Endothelial cell of hepatic sinusoid (primary cell): ENCODE data around the gene SLC38A1.

ENCODE experiments used
- in situ Hi-C: cut with HindIII; loops from 2 replicates; pipeline ENCODE4 v1.10.0; 2017; ENCODE audit warnings: low sequenced_read_pairs

The SLC38A1 gene

DNA sequence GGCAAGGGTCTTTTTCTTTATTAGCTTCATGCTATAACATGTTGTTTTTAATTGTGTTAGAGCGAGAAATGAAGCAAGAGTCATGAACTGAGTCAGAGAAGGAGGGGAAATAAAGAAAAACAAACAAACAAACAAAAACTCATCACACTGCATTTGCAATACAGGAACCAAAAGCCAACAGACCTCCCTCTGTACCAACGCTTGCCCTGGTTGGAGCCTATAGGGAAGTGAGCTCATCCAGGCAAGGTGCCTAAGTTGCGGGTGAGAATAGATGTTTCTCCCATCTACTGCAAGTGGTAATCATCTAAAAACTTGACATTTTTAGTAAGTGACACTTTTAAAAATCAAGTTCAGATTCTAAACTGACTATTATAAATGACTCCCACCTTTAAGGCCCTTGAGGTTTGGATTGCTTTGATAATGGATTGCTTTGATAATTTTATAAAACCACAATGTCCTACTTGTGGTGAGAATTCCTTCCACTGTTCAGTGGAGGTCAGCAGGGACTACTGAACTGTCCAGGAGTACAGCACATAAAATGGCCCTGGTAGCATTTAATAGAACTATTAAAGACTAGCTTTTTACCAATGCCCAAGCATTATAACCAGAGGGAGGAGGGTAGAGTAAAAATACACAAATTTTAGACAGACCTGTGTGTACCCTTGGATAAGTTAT lies 31.3 kb downstream of the SLC38A1 start:
- in situ Hi-C loops, result no loop called here

DNA sequence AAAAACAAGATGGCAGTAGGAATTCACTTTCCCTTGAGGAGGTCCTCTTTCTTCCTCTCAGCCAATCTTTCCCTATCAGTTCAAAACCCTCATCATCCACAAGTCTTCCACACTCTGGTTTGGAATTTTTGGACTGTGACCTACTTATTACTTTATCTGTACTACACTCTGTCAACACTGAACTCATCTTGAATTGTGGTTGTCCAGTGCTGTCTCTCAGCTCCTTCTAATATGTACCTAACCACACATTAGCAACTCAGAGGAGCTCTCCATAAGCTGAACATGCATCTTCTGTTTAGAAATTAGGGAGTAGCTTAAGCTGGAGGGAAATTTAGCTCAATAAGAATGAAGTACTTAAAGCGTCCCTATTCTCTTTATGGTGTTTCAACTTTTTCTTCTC lies 34.8 kb downstream of the SLC38A1 start:
- in situ Hi-C loops, result no loop called here

DNA sequence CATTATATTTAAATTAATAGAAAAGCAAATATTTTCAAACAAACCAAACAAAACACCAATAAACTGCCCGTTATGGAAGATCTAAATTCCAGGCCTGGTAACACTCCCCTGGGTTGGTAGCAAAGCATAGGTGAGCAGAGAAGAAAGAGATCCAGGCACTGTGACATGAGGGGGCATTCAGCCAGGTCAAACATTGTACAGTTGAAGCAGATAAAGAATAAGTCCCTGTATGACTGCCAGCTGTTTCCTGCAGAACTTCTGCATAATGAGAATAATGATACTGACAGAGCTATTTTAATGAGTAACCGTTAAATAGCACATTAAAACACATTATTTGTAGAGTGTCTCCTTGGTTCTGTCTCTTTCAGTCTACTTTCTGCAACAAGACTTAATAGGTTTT lies 35.4 kb downstream of the SLC38A1 start:
- in situ Hi-C loops, result no loop called here

DNA sequence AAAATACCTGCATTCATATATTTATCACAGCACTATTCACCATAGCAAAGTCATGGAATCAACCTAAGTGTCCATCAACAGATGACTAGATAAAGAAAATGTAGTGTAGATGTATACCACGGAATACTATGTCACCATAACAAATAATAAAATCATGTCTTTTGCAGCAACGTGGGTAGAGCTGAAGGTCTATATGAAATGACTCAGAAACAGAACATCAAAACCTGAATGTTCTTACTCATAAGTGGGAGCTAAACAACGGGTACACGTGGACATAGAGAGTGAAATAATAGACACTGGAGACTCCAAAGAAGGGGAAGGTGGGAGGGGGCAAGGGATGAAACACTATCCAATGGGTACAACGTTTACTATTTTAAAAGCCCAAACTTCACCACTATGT lies 37.9 kb downstream of the SLC38A1 start:
- in situ Hi-C loops, result no loop called here

DNA sequence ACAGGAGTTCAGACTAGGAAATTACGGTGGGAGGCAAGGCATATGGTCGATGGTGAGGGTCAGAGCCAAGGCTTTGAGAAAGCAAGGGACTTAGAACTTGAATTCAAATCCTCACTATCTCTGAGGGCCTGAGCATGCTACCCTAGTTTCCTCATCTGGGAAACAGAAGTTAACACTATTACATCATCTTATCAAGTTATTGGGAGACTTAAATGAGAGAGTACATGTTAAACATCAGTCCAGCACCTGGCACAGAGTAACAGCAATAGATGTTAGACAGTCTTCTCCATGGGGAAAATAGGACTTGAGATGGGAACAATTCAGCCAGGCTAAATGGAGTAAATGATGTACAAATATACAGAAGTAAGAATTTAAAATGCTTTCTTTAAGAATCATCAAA lies 38.5 kb downstream of the SLC38A1 start:
- in situ Hi-C loops, result no loop called here

DNA sequence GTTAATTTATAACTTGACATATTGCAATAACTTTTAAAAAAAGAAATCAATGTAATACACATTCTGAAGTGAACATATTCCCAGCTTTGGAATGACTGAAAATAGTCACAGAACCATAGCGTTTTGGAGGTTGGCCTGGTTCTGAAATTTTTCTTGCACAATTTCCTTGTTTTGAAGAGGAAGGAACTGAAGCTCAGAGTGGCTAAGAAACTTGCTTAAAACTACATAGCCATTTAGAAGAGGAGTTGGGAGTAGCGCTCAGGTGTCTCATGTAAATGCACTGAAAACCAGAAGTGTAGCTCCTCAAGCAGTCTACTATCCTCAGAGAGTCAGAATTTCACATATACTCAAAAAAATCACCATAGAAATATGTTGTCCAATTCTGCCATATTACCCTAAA lies 41.2 kb downstream of the SLC38A1 start:
- in situ Hi-C loops, result no loop called here

DNA sequence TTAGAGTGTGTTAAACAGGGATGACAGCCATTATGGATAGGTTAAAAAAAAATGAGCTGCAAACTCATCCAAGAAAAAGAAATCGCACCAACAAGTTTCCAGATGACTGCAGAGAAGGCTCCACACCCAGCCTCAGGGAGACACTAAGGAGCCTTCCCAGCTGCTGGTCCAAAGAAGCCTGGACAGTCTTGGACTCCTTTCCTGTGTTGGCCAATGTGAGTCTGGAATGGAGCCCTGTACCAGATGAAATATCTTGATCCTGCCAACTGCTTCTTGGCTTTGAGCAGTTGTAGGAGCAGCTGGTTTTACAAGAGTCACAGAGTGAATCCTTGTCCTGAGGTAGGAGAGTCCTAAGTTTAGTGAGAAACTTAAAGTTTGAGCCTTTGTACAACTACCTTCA lies 44.5 kb downstream of the SLC38A1 start:
- in situ Hi-C loops, result no loop called here

DNA sequence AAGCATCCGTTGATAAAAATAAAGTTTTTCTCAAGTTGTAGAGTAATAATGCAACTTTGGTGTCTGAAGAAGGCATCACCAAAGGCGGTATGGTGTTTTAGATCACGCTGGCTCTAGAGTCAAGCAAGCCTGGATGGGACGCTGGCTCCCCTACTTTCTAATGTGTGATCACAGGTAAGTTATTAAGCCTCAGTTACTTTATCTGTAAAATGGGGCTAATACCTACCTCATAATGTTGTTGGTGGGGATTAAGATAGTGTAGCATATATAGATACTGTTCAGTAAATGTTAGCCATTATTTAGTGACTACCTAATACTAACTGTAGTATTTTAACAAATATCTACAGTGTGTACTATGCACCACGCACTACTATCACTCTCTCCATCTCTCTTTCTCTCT lies 45.8 kb downstream of the SLC38A1 start:
- in situ Hi-C loops, result no loop called here

DNA sequence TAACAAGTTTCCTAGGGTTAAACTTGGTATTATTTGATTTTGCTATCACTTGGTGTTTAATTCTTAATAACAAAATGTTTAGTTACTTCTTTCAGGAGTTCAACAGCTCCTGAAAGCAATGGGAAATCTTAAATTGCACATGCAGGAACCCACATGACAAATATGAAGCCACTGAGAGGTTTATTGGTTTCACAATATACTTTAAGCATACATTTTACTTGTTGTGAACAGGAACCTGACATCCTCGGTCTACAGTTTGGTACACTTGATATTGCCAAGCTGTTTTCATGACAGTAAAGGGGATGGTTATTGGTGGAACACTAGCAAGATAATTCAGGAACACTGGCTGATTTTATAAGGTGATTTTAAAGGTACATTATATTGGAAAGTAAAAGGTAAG lies 46.2 kb downstream of the SLC38A1 start:
- in situ Hi-C loops, result no loop called here

DNA sequence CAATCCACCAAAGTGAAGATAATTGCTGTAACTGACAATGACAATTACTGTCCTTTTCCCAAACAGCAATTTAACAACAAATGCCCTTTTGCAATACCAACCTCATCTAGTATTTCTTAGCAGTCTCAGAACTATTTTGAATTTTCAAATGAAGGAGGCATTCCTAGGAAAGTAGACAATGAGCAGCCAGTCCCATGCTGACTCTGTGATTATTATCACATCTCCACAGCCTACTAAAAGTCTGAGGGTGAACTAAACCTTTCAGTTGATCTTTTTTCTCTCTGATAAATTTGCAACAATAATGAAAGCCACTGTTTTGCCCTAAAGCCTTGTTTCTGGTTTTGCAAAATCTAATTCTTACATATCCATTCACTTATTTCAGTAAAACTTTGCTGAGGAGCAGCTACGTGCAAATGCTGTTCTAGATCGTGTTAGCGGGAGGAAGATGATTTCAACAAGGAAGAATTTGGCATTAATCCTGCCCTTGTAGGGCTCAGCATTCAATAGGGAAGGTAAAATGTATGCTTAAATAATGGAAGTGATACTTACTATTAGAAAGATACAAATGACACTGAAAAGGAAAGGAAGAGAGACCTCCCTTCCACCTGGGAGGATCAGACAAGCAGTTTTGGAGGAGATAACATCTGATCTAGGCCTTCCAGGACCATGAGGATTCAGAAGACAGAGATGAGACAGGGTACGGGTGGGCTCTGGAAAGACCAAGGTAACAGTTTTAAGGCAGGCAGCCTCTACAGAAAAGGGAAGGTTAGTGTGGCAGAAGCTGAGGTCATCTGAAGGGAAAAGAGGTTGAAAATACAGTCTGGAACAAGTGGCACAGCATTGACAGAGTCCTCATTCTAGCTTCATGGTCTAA lies 47.4 kb downstream of the SLC38A1 start:
- in situ Hi-C loops, result no loop called here

DNA sequence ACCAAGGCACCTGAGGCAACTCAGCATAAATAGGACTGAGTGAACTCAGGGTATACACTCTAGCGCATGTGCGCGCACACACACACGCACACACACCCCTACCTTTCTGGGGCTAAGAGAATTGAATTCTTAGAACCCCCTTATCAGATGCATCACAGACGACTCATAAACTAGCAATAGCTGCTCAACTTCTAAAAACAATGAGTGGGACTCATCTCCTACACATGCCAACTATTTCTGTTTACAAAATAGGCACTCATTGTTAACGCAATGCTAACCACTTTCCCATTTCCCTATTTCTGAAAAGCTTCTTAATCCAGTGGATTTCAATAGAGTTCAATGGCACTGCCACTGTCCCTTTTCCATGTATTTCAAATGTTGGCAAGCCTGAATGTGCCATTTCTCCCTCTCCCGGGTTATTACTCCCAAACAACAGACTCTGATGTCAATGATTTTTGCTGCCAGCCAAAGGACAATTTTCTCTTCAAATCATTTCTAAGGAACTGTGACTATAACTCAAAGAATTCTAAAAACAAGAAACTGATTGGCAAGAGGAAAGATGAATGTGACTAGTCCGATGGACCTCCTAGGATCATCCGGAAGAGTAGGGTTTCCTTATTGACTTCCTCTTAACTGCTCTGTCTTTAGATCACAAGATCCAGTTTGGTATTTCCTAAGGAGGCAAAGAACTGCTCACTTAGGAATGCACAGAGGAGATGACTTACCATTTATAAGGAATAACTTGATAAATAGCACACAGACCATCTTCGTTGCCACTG lies 48.8 kb downstream of the SLC38A1 start:
- in situ Hi-C loops, result no loop called here

DNA sequence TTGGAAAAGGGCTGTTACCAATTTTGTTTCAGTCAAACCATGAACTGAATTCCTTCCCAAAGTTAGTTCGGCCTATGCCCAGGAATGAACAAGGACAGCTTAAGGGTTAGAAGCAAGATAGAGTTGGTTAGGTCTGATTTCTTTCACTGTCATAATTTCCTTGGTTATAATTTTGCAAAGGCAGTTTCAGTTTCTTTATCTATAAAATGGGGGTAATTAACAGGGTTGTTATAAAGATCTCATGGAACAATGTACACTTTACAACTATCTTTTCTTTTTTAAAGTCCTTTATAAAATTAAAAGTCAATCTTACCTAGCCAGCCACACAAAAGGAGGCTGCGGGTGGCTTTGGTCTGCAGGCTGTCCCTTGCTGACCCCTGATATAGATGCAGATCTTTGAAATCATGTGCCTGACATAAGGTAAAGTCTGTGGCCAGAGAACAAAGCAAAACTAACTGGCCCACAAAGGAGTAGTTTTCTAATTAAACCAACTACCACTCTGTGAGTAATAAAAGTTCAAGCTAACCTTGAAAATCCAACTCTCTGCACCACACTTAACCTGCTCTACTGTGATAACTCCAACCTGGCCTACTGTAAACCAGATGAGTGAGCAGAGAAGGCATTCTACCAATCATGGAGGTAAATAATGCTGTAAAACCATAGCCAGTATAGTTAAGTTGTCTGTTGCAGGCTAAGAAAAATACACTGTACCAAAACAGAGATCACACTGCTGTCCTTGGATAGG lies 49.5 kb downstream of the SLC38A1 start:
- in situ Hi-C loops, result no loop called here

DNA sequence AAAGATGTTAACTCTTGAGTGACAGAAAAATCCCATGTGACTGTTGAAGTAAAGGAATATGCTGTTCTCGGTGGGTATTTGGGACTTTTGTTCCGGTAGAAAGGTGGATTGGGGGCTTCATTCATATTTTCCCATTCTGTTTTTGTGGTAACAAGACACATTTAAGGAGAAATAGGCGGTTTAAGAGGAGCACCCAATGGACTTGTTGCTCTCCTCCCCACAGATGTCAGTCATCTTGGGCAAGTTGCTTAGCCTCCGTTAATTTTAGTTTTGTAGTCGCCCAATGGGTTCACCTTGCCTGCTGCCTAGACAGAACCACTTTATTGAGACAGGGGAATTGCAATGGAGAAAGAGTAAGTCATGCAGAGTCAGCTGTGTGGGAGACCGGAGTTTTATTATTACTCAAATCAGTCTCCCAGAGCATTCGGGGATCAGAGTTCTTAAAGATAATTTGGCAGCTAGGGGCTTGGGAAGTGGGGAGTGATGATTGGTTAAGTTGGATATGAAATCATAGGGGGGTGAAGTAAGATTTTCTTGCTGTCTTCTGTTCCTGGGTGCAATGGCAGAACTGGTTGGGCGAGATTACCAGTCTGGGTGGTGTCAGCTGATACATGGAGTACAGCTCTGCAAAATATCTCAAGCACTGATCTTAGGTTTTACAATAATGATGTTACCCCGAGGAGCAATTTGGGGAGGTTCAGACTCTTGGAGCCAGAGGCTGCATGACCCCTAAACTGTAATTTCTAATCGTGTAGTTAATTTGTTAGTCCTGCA lies 50.3 kb downstream of the SLC38A1 start:
- in situ Hi-C loops, result no loop called here

DNA sequence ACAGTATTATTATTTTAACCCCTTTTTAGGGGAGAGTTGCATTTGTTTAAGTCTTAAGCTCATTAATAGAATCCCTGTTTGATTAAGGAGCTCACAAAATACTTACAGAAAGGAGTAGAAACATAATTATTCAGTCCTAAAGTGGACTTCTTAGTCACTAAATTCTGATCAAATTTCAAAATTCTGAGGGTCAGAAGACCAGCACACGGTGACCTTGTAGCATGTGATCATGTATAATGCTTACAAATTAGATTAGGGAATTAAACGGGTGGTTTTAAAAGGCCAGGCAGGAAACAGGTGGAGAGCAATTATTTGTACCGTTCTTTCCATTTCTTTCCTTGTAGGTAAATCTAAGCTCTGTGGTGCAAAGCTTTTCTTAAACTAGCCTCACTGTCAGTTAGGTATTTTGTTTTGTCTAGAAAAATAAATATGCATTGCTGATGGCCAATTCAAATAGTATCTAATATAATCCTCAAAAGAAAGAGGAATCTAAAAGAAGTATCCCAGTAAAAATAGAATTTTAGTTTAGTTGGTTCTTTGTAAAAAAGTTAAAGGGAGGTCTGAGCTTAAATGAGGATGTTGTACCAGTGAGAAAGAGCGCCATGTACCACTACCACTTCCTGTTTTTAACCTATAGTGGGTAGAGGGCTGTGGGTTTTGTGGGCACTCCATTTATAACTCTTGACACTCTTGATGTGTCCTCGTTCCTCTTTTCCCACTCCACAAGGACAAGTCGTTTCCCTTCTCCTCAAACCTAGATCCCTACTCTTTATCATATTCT lies 51.1 kb downstream of the SLC38A1 start:
- in situ Hi-C loops, result no loop called here

DNA sequence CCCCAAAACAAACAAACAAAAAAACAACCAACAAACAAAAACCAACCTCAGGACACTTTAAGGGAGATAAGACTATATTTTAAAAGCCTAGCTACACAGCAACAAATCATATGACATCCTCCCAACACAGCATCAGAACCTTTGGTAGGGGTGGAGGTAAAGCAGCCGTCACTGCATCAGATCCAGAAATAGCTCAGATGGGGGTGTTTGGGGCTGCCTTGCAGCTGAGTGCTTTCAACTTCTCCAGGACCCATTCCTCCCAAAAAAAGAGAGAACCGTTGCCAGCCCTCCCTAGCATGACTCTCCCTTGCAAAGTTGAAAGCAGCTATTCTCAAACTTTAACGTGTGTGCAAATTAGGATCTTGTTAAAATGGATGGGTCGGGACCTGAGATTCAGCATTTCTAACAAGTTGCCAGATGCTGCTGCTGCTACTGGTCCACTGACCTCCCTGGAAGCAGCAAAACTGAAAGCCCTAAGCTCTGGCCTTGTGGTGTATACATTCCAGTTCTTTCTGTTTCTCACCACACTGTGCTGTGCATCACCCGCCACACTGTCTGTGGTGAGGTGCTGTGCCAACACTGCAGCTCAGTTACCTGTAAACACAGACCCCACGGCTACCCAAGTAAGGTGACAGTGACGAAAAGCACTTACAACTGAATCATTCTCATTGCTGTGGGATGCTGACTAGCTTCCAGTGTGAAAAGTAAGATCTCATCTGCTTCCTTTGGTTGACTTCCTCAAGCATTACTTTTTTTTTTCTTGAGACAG lies 54.0 kb downstream of the SLC38A1 start:
- in situ Hi-C loops, result no loop called here

DNA sequence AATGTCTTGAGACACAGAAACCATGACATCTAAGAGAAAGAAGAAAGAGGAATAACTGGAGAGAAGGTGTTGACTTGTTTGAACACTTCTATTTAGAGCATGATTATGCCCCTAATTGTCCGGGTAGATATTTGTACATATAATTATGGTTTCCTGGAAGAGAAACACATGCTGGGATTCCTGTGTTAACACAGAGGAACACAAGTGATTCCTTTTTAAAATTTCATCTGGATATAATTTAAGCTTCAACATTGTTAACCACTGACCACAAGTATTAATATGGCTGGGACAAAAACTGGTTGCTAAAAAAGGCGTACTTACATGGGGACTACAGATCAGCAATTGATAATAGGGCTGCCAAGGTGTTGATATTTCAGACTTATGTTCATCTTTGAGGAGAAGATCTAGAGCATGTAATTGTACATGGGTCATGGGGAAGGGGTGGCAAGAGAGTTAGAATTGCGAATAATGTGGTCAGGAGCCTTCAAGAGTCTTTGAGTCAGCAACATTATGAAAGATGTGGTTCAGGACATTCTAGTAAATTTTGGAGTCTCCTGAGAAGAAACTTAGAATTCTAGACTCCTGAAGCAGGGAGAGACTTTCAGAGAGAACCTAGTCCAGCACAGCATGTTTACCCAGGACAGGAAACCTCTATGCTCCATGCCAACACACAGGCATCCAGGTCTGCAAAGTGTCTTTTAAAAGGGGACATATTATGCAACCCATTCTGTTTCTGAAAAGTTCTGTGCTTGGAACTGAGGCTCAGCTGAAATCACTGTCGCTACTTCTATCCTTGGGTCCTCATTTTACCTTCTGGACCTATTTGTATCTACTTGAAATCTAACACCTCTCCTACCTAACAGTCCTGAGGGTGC lies 56.5 kb downstream of the SLC38A1 start:
- in situ Hi-C loops, result no loop called here

DNA sequence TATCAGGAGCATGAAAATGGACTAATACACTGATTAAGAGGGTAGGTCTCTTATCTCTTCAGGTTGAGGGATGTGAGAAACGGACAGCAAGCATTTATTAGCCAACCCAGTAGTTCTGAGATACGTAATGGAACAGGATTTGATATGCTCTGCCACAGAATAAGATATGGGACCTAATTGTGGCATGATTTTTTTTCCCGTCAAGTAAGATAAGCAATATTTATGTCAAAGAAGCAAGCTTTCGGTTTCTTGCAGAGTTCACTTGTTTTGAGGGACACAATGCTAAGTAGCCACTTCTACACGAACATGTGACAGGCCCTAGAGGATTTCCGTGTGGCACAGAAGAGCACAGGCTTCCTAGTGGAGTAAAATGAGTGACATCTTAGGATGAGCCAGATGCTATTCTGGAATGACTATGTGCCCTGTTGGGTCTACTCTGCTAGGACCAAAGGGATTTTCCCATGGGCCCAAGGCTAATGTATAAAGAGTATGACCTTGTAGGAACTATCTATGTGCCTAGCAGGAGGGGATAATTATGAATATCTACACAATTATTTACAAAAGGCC lies 57.9 kb downstream of the SLC38A1 start:
- in situ Hi-C loops, result no loop called here
